HuH-7.5 (cell line): Measurements from ENCODE around the gene FRRS1.
"Not testable (repeated sequence)": the region's sequence is repeated elsewhere in the genome, so short reads cannot be mapped to it uniquely, and the experiment has no call there.

ENCODE experiments used
- DNase-seq: peaks from one replicate; pipeline ENCODE4 v3.0.0; 2011; ENCODE audit warnings: low spot score

FRRS1 gene

GRCh38 chr1:99766378-99766800 is at the start of gene FRRS1:
FRRS1 (minus strand) TSS chr1:99766635; CDS start chr1:99748768, 17,867 bp downstream.
- peak; percentile 20 for DNase-seq

GRCh38 chr1:99814373-99814900 is 48.0 kb upstream of the FRRS1 start:
- DNase-seq = no peak

DNA sequence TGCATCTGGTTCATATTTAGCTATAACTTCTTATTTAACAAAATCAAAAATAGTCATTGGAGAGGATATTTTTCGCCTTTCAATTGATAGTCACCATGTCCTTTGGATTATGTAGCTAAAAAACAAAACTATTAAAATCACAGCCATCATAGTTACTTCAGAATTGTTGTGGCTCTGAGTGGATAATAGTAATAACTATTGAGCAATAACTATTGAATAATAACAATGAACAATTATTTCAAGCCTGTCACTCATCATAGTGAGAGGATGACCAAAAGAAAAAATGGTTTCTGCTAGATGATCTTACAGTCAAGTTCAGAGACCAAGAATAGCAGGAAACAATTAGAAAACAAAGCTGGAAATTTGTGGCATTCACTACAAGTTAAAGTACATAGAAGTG is 45.3 kb upstream of the FRRS1 start:
- no peak for DNase-seq

DNA sequence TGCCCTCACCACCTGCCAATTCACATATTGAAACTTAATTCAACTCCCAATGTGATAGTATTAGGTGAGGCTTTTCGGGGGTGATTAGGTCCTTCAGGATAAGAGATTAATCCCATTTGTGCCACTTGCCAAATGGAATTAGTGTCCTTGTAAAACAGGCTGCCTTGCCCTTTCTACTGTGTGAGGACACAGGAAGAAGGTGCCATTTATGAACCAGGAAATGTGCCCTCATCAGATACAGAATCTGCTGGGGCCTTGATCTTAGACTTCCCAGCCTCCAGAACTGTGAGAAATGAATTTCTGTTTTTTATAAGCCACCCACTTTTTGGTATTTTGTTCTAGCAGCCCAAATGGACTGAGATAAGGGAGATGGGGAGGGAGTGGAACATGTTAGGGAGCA is 44.6 kb upstream of the FRRS1 start:
- no peak for DNase-seq

- DNase-seq = peak; percentile 41
Observed at GRCh38 chr1:99808391-99809115, 42.1 kb upstream of the FRRS1 start.

- DNase-seq = no peak
Observed at GRCh38 chr1:99806882-99807281, 40.4 kb upstream of the FRRS1 start.

DNA sequence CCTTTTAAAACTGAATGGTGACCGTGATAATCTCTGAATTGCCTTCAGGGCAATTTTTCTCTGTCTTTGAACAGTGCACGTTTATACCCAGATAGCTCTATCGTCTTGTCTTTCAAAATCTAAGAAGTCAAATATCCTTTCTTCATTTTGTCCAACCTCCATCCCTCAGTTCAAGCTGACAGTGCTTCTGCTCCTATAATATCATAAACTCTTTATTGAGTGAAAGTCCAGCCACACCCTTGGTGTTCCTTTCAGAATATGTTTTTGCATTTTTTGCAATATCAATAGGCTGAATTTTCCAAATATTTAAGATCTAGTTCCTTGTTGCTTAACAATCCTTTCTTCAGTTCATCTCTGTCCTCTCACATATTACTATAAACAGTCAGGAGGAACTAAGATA is 35.1 kb upstream of the FRRS1 start:
- DNase-seq = no peak

- not testable (repeated sequence) for DNase-seq
Observed at GRCh38 chr1:99793861-99794260, 27.4 kb upstream of the FRRS1 start.

DNA sequence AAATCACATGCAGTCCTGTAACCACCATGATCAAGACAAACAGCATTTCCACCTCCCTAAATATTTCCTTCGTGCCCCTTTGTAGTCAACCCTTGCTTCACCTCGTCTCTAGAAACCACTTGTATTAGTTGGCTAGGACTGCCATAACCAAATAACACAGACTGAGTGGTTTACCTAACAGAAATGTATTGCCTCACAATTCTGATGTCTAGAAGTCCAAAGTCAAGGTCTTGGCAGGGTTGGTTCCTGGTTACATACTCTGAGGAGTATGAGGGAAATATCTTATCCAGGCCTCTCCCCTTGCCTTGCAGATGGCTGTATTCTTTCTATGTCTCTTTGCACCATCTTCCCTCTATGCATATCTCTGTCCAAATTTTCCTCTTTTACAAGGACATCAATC is 23.3 kb upstream of the FRRS1 start:
- DNase-seq = no peak

DNA sequence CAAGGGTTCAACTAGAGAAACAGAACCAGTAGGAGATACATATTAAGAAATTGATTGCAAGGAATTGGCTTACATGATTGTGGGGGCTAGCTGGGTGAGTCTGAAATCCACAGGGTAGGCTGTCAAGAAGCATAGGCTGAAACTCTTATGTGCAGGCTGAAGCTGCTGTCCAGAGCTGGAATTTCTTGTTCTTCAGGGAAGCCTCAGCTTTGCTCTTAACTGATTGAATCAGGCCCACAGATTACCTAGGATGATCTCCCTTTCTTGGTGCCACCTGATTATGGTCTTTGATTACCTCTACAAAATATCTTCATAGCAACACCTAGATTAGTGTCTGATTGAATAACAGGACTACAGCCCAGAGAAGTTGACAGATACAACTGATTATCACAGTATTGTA is 22.5 kb upstream of the FRRS1 start:
- no peak for DNase-seq

DNA sequence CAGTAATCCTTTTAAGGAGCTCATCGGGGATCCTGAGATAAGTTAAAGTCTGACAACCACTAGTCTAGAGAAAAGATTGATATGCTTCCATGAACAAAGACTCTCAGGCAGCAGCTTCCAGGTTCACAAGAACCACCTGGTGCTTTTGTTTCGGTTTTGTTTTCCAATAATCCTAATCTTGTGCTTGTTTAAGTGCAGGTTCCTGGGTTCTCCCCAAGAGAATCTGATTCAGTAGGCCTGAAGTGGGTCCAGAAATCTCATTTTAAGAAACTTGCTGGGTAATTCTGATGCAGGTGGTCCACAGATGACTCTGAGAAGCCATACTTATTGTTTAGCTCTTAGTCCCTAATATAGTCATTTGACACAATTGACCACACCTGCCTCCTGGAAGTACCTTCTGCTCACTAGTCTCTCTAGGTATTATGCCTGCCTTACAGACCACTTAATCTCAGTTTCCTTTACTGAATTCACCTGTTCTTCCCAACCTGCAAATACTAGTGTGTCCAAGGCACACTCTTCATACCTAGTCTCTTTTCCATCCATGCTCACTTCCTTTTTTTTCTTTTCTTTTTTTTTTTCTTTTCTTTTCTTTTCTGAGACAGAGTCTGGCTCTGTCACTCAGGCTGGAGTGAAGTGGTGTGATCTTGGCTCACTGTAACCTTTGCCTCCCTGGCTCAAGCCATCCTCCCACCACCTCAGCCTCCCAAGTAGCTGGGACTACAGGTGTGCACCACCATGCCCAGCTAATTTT is 20.5 kb upstream of the FRRS1 start:
- DNase-seq = no peak

DNA sequence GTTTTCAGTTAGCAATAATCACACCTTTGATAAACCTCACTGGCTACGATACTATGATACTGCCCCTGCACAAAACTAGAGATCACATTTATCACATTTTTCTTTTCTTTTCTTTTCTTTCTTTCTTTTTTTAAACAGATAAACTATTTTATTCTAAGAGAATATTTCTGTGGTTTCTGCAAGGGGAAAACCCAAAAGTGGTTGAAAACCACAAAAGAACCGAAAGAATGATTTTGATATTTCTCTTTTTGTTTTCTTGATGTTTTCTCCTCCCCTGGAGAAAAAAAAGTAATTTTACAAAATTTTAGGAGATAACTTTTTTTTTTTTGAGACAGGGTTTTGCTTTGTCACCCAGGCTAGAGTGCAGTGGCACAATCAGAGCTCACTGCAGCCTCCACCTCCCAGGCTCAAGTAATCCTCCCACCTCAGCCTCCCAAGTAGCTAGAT is 18.4 kb upstream of the FRRS1 start:
- DNase-seq = no peak

- DNase-seq = no peak
Observed at GRCh38 chr1:99784143-99784542, 17.7 kb upstream of the FRRS1 start.

- DNase-seq = no peak
Observed at GRCh38 chr1:99782920-99783319, 16.5 kb upstream of the FRRS1 start.

GRCh38 chr1:99782397-99782796 is 16.0 kb upstream of the FRRS1 start:
- no peak for DNase-seq

- no peak for DNase-seq
Observed at GRCh38 chr1:99781798-99782197, 15.4 kb upstream of the FRRS1 start.

- DNase-seq = no peak
Observed at GRCh38 chr1:99777752-99778151, 11.3 kb upstream of the FRRS1 start.

DNA sequence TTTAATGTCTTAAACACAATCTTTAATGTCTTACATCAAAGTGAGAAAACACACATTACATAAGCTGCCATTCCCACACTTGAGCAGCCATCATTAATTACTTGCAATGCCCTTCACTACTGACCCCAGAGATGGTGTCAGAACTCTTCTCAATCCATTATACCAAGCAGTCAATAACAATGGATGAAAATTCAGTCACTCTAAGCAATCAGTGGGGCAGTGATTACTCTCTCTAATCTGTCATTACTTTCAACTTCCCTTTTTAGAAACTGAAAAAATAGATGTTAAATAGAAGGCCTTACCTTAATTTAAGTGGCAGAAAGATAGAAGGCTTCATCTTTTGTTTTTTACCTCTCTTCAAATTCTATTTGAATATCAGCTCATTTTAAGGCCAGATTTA is 9.7 kb upstream of the FRRS1 start:
- DNase-seq = no peak

- no peak for DNase-seq
Observed at GRCh38 chr1:99772809-99773208, 6.4 kb upstream of the FRRS1 start.

DNA sequence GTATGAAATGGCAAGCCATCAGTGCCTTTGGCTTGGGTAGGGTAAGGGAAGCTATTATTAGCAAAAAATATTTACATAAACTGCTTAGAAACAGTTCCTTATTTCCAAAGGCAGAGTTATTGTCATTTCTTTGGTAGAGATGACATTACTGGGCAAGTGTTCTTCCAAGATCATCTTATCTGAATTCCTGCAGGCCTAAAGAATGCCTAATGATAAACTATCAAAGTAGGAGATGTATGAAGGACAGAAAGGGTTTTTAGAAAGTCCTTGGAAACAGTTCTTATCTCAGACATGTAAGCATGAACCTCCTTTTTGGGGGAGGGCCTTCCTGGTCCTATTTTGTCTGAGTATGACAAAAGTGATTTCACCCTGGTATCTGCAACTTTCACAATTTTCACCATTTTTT is 5.1 kb upstream of the FRRS1 start:
- no peak for DNase-seq

GRCh38 chr1:99768524-99769245 is 2.2 kb upstream of the FRRS1 start:
- DNase-seq = no peak

DNA sequence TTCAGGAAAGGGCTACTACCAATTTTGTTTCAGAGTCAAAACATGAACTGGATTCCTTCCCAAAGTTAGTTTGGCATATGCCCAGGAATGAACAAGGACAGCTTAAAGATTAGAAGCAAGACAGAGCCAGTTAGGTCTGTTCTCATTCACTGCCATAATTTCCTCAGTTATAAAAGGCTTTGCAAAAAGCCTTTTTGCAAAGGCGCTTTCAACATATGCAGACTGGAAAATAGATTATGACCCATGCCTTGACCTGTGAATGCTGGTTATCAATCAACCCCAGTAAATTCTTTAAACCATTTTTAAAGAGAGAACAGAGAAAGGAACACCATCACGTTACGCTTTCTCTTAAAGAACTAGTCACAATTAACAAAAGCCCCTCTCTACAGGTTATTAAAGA is 1.7 kb upstream of the FRRS1 start:
- no peak for DNase-seq

DNA sequence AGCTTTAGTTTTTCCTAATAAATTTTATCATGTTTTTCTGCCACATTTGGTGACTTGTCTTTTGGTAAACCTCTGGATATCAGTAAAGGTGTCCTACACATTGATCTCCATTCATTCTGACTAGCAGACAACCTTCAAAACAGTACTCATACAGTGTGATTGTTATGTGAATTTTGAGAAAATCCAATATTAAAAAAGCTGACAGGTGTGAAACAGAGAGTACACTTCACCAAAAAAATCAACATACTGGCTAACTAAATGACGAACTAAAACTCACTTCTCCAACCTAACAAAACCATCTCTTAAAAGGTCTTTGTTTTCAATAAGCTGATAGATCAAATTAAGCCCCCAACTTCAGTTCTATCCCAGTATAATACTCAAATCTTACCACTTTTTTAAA is 1.5 kb downstream of the FRRS1 start:
- no peak for DNase-seq
